HCT116 (cell line): Measurements from ENCODE around the gene PTF1A.

Experiments used
- CEBPB ChIP-seq: IDR thresholded peaks from 2 replicates; pipeline ENCODE4 v1.6.1; 2012; ENCODE audit warnings: low read depth
- EGR1 ChIP-seq: IDR thresholded peaks from 2 replicates; pipeline ENCODE4 v1.6.1; 2012; ENCODE audit warnings: low read depth
- EZH2 ChIP-seq: fragments of 200-600 bp; sonication (generic); IDR thresholded peaks from 2 replicates; pipeline ENCODE4 v1.6.1; 2017; ENCODE audit warnings: antibody characterized with exemption, mixed run types
- JUND ChIP-seq: IDR thresholded peaks from 2 replicates; pipeline ENCODE4 v1.6.1; 2012
- POLR2A ChIP-seq: IDR thresholded peaks from 2 replicates; pipeline ENCODE4 v1.7.0; 2011; ENCODE audit warnings: borderline replicate concordance; ENCODE audit not compliant: insufficient read depth, insufficient read length; ENCODE audit errors: extremely low read depth
- POLR2AphosphoS5 ChIP-seq: IDR thresholded peaks from 2 replicates; pipeline ENCODE4 v1.6.1; 2011; ENCODE audit warnings: mild to moderate bottlenecking, low read depth, low read length, moderate library complexity
- RAD21 ChIP-seq: IDR thresholded peaks from 2 replicates; pipeline ENCODE4 v1.6.1; 2012; ENCODE audit warnings: low read depth, mild to moderate bottlenecking
- SIN3A ChIP-seq: IDR thresholded peaks from 2 replicates; pipeline ENCODE4 v1.6.1; 2012; ENCODE audit warnings: low read depth
- SRF ChIP-seq: IDR thresholded peaks from 2 replicates; pipeline ENCODE4 v1.6.1; 2012; ENCODE audit warnings: low read depth
- ZNF274 ChIP-seq: fragments of 200-500 bp; sonication (Bioruptor generic); IDR thresholded peaks from 2 replicates; pipeline ENCODE4 v1.6.1; 2014; ENCODE audit warnings: mild to moderate bottlenecking, low read depth, low read length, inconsistent platforms
- TF ChIP-seq, protein P1 (sequence below), 3 experiments: fragments of 200-600 bp in 1 of 3; sonication (generic) in 1 of 3; IDR thresholded peaks in 2 of 3; conservative IDR thresholded peaks in 1 of 3; 2 replicates each; pipeline ENCODE4 v1.5.1; 2012 to 2017; ENCODE audit warnings: low read depth in 2 of 3, low read length in 2 of 3, antibody characterized with exemption in 1 of 3, borderline replicate concordance in 1 of 3, control low read depth in 1 of 3, mild to moderate bottlenecking in 1 of 3, mixed read lengths in 1 of 3, mixed run types in 1 of 3, moderate library complexity in 1 of 3; ENCODE audit not compliant: insufficient read depth in 1 of 3
- TF ChIP-seq, protein P2 (sequence below): IDR thresholded peaks from 2 replicates; pipeline ENCODE4 v1.6.1; 2012
- TF ChIP-seq, protein P3 (sequence below): IDR thresholded peaks from 2 replicates; pipeline ENCODE4 v1.6.1; 2012

- TF ChIP-seq, protein P1, sequence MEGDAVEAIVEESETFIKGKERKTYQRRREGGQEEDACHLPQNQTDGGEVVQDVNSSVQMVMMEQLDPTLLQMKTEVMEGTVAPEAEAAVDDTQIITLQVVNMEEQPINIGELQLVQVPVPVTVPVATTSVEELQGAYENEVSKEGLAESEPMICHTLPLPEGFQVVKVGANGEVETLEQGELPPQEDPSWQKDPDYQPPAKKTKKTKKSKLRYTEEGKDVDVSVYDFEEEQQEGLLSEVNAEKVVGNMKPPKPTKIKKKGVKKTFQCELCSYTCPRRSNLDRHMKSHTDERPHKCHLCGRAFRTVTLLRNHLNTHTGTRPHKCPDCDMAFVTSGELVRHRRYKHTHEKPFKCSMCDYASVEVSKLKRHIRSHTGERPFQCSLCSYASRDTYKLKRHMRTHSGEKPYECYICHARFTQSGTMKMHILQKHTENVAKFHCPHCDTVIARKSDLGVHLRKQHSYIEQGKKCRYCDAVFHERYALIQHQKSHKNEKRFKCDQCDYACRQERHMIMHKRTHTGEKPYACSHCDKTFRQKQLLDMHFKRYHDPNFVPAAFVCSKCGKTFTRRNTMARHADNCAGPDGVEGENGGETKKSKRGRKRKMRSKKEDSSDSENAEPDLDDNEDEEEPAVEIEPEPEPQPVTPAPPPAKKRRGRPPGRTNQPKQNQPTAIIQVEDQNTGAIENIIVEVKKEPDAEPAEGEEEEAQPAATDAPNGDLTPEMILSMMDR (IDR thresholded peaks at IDR 0.05 in 2 of 3, conservative IDR thresholded peaks at IDR 0.05 in 1 of 3; ENCODE audit: borderline replicate concordance in 1 of 3, insufficient read depth in 1 of 3, low read depth in 2 of 3, low read length in 2 of 3): peak in 1 of 3 experiments; percentile 9; a peak in 1 of 6 replicates
- TF ChIP-seq POLR2A (no peak), SRF (no peak), EZH2 (no peak), RAD21 (no peak), ZNF274 (no peak), POLR2AphosphoS5 (no peak), CEBPB (no peak), EGR1 (no peak), SIN3A (no peak; the same call in 1 of the 2 replicates), JUND (0 out of 2 replicates have a peak, but pooled peaks have one; percentile 15)
- TF ChIP-seq, protein P2, sequence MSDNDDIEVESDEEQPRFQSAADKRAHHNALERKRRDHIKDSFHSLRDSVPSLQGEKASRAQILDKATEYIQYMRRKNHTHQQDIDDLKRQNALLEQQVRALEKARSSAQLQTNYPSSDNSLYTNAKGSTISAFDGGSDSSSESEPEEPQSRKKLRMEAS: no peak
- TF ChIP-seq, protein P3, sequence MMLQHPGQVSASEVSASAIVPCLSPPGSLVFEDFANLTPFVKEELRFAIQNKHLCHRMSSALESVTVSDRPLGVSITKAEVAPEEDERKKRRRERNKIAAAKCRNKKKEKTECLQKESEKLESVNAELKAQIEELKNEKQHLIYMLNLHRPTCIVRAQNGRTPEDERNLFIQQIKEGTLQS: no peak
These were observed 34.3 kb upstream of the PTF1A start for GRCh38 chr10:23157691-23158369.
